CD4-positive, alpha-beta T cell treated with Interleukin-10 for 1 hour (primary cell): Measurements from ENCODE around the gene ASB6.

Source experiments
- DNase-seq: peaks from one replicate; pipeline ENCODE4 v3.0.0-alpha.2; 2020

The ASB6 gene, protein sequence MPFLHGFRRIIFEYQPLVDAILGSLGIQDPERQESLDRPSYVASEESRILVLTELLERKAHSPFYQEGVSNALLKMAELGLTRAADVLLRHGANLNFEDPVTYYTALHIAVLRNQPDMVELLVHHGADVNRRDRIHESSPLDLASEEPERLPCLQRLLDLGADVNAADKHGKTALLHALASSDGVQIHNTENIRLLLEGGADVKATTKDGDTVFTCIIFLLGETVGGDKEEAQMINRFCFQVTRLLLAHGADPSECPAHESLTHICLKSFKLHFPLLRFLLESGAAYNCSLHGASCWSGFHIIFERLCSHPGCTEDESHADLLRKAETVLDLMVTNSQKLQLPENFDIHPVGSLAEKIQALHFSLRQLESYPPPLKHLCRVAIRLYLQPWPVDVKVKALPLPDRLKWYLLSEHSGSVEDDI

GRCh38 chr9:129641750-129642585, at the start of gene ASB6:
TSS of gene ASB6 (minus strand) at chr9:129642151. CDS start at chr9:129641999, 152 bp downstream.
- peak; percentile 94 for DNase-seq

DNA sequence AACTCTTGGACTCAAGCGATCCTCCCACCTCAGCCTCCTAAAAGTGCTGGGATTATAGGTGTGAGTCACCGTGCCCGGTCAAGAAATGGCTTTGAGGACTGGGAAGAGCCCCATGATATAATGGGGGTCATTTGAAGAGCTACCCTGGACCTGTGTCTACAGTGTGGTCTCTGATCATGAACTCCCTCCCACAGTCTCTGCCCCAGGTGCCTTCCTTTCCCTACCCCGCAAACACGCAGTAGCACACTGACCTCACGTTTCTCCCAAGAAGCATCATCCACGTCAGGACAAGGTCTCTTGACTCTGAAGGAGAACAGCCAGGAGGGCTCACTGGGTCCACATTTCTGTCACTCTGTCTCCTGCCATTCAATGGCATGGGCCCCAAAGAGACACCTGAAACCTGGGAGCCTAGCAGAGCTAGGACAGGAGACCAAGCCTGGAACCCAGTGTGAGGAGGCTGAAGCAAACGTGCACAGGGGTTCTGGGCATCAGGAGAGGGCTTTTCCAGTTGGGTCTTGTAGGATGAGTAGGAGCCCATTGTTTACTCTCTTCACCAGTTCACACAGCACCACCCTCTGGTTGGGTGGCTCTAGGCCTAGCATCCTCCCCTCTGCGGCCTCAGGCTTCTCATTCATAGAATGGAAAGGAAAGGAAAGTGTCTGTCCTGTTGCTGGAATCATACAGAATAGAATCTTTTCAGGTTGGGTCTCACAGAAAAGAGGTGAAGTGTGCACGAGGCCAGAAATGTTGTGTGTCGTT, 46.5 kb upstream of the ASB6 start:
- DNase-seq: no peak

DNA sequence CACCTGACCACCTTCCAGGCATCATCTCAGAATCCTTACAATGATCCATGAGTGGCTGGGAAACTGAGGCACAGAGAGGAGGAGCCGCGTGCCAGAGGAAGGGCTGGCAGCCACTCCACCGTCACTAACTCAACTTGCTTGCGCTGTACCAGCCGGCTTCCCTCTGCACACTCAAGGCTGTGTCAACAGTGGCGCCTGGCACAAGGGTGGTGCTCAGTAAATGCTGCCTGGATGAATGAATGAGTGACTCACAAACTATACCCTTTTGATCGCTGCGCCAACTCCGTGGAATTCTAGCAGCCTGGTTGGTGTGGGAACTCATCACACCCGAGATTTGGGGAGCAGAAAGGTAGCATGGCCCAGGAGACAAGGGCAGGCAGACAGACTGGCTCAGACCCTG, 45.4 kb upstream of the ASB6 start:
- DNase-seq: no peak

GRCh38 chr9:129686736-129687135, 44.8 kb upstream of the ASB6 start:
- DNase-seq: no peak

GRCh38 chr9:129685933-129686259, 43.9 kb upstream of the ASB6 start:
- DNase-seq: no peak

- no peak for DNase-seq
These were observed 43.4 kb upstream of the ASB6 start for GRCh38 chr9:129685220-129685932.

GRCh38 chr9:129682381-129682780, 40.4 kb upstream of the ASB6 start:
- DNase-seq: no peak

DNA sequence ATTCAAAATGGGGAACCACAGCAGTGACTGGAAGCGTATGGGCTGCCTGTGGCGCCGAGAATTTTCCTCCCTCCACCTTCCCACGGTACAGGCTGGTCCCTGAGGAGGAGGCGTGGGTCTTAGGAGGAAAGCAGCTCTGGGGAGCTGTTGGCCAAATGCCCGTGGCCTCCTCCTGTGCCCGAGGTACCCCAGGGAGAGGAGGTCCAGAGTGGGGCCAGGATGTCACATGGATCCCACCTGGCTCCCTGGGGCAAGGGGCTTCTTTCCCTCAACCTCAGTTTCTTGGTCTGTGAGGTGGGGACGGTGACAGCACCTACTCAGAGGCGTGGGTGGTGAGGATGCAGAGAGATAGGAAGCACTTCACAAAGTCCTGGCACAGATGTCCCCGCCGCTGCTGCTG, 40.0 kb upstream of the ASB6 start:
- no peak for DNase-seq

DNA sequence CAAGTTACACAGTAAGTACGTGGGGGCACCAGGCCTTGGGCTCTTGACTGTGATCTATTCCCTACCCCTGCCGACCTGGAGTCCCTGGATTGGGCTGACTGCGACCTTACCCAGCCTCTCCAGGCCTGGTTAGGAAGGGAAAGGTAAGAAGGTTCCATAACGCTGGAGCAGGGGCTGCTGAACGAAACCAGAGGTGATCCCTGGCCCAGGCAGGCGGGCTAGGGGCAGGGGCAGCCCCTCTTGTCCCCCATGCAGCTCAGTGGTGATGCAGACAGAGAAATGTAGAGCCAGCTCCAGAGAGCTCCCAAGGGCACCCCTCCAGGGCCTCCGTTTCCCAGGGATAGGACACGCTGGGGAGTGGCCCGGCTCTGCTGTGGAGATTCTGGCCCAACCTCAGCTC, 37.6 kb upstream of the ASB6 start:
- no peak for DNase-seq

DNA sequence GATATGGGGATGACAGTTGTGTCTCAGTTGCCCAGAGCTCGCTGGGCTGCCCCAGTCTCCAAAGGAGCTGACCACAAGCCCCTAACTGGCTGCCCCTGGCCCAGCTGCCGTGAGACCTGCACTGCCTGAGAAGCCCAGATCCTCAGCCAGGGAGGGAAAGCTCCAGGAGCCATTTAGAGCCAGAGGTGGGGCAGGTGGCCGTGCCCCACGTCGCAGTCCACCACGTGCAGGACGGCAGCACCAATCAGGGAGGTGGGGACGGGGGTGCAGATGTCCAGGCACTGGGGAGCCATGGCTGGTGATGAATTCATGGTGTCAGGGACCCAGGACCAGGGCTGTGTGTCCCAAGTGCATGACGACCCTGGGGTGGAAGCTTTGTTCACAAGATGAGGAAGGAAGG, 36.9 kb upstream of the ASB6 start:
- no peak for DNase-seq

GRCh38 chr9:129677456-129677855, 35.5 kb upstream of the ASB6 start:
- DNase-seq: no peak

GRCh38 chr9:129676975-129677374, 35.0 kb upstream of the ASB6 start:
- DNase-seq: no peak

- DNase-seq: no peak
These were observed 34.3 kb upstream of the ASB6 start for GRCh38 chr9:129676287-129676686.

DNA sequence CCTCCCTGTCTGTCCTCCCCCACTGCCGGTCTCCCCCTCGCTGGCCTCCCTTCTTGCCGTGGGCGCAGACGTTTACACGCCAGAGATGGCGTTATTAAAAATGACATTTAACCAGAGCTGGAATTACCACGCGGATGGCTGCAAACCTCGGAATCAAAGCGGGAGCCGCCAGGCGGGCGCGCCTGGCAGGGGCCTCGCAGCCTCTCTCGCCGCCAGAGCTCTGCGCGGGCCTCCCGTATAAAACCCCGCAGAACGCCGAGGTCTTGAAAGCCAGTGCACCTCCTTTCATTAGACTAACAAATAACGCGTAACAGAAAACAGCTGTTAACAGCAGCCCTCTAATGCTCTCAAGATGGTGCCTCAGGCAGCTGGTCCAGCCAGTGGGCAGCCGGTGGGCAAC, 33.7 kb upstream of the ASB6 start:
- no peak for DNase-seq

- no peak for DNase-seq
These were observed 32.3 kb upstream of the ASB6 start for GRCh38 chr9:129674229-129674628.

GRCh38 chr9:129673602-129674001, 31.7 kb upstream of the ASB6 start:
- DNase-seq: no peak

GRCh38 chr9:129672702-129673101, 30.8 kb upstream of the ASB6 start:
- no peak for DNase-seq

DNA sequence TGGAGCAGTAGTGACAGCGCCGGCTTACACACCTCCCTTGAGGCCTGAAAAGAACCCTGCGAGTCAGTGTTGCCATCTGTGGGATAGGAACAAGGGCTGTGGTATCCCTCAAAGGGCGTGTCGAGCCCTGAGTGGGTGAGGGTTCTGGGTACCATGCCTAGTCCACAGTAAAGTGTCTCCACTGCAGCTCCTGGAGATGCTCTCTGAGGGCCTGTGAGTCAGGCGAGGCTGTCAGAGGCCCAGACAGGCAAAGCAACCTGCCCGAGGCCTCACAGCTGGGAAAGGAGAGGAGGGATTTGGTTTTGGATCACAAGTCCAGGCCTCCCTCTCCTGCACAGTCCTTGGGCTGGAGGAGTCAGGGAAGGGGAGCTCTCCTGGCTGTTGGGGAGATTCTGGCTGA, 29.6 kb upstream of the ASB6 start:
- DNase-seq: no peak

DNA sequence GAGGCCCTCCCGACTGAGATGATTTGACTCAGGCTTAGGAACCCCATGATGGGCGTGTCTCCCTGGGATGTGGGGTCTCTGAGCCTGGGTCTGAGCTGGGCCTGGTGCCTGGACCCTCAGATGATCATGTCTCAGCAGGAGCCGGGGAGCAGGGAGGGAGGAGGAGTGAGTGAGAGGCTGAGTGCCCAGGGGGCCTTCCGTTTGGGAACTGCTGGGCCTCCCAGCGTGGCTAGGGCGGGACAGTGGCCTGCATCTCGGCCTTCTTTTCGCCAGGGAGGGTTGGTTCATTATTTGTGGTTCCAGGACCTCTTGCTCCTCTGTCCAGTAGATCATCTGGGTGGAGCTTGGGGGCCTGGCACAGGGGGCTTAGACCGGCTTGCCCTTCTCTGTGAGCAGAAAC, 29.1 kb upstream of the ASB6 start:
- DNase-seq: no peak

DNA sequence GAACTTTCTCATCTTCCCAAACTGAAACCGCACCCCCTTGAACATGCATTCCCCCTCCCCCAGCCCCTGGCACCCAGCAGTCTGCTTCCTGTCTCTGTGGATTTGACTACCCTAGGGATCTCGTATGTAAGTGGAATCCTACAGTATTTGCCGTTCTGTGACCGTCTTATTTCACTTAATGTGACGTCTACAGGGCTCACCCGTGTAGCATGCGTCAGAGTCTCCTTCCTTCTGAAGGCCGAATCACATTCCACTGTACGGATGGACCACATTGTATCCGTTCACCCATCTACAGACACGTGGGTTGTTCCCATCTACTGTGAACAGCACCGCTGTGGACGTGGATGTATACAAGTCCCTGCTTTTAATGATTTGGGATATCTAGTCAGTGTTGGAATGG, 28.0 kb upstream of the ASB6 start:
- no peak for DNase-seq

DNA sequence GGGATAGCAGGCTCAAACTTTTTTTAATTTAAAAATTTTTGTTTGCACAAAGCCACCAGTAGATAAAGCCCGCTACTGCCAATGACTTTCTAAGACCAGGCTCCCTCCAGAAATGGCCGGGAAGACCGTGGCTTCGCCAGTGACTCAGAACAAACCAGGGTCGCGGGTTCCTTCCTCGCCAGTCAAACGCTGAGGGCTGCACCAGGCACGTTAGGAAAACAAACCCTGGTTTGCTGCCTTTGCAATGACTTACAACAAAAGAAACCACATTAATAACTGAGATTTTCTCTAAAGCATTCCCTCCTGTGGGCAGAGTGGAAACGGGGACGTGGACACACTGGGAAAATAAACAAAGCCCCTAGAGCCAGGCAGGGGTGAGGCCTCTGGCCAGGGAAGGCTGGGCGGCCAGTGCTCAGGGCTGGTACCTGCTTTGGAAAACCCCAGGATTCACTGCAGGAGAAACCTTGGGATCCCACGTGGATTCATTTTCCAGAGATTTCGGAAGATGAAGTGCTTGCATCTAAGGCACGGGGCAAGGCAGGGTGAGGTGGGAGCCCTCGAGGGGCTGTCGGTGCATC, 27.3 kb upstream of the ASB6 start:
- DNase-seq: no peak

DNA sequence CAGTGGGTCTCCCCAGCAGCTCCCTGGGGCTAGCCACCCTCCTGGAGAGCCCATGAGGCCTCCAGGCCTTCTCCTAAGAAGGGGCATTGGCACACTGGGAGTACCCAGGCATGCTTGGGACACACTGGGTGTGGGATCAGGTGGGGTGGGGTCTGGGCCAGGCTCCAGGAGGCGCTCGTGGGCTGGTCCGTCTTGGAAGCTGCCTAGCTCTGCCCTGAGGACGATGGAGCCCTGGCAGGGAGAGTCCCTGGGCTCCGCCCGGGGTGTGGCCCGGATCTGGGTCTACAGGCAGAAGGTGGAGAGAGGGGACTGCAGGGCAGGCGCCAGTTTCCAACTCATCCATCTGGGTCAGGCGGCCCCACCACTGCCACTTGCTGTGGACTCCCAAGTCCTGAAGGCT, 25.9 kb upstream of the ASB6 start:
- DNase-seq: no peak

DNA sequence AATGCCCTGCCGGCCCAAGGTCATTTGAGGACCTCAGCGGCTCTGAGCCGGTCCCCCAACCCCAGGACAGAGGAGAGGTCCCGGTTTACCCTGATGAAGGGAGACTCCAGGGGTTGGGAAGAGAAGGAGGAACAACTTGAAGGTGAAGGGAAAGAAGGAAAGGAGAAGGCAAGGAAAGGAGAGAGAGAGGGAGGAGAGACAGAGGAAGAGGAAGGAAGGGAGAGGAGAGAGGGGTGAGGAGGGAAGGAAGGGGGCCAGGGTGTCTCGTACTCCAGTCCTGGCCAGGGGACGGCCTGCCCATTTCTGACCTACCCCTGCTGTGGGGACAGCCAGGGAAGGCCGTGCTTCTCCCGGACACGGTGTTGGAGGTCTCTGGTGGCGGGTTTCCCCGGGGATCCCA, 25.4 kb upstream of the ASB6 start:
- no peak for DNase-seq
